ENCODE results near the gene NEK10.

Gene NEK10

GRCh38 chr3:27145719-27146118 lies 223.5 kb downstream of the NEK10 start:
- Histone ChIP-seq H3K27me3 (ENCODE audit: insufficient read depth, low read depth) (no peaks in the 10 kb centered on the region), H3K4me1 (ENCODE audit: low read depth, poor library complexity, severe bottlenecking) (no peaks in the 10 kb centered on the region), H4K20me1 (ENCODE audit: insufficient read depth) (no peaks in the 10 kb centered on the region), H3K9ac (no peak overlapping the region), H3K4me3 (IDR thresholded peaks at IDR 0.05; ENCODE audit: insufficient read depth, low read depth, low read length) (no peak overlapping the region), H3K36me3 (ENCODE audit: insufficient read depth) (no peaks in the 10 kb centered on the region), H3K4me2 (no peak overlapping the region), H3K79me2 (ENCODE audit: insufficient read depth, low read depth) (no peaks in the 10 kb centered on the region), H2AFZ (ENCODE audit: low read depth) (no peak overlapping the region), H3K27ac (no peak overlapping the region)
- TF ChIP-seq, protein P1, sequence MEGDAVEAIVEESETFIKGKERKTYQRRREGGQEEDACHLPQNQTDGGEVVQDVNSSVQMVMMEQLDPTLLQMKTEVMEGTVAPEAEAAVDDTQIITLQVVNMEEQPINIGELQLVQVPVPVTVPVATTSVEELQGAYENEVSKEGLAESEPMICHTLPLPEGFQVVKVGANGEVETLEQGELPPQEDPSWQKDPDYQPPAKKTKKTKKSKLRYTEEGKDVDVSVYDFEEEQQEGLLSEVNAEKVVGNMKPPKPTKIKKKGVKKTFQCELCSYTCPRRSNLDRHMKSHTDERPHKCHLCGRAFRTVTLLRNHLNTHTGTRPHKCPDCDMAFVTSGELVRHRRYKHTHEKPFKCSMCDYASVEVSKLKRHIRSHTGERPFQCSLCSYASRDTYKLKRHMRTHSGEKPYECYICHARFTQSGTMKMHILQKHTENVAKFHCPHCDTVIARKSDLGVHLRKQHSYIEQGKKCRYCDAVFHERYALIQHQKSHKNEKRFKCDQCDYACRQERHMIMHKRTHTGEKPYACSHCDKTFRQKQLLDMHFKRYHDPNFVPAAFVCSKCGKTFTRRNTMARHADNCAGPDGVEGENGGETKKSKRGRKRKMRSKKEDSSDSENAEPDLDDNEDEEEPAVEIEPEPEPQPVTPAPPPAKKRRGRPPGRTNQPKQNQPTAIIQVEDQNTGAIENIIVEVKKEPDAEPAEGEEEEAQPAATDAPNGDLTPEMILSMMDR (conservative IDR thresholded peaks at IDR 0.05; ENCODE audit: low read depth, low read length) = no peak

- H3K9ac ChIP-seq = no peak overlapping the region
- no peaks in the 10 kb centered on the region for H3K79me2 ChIP-seq (ENCODE audit: insufficient read depth, low read depth)
- no peaks in the 10 kb centered on the region for H4K20me1 ChIP-seq (ENCODE audit: insufficient read depth)
- H3K36me3 ChIP-seq (ENCODE audit: insufficient read depth) = no peaks in the 10 kb centered on the region
- H3K4me1 ChIP-seq (ENCODE audit: low read depth, poor library complexity, severe bottlenecking) = no peaks in the 10 kb centered on the region
- H3K27ac ChIP-seq = no peak overlapping the region
- H2AFZ ChIP-seq (ENCODE audit: low read depth) = no peak overlapping the region
- TF ChIP-seq, protein P1 (conservative IDR thresholded peaks at IDR 0.05; ENCODE audit: low read depth, low read length) = no peak
- H3K4me2 ChIP-seq = no peak overlapping the region
- no peaks in the 10 kb centered on the region for H3K27me3 ChIP-seq (ENCODE audit: insufficient read depth, low read depth)
- no peak overlapping the region for H3K4me3 ChIP-seq (IDR thresholded peaks at IDR 0.05; ENCODE audit: insufficient read depth, low read depth, low read length)
Observed at GRCh38 chr3:27141668-27142067, 227.5 kb downstream of the NEK10 start.

GRCh38 chr3:27138562-27138961 lies 230.6 kb downstream of the NEK10 start:
- Histone ChIP-seq H3K79me2 (ENCODE audit: insufficient read depth, low read depth) (no peaks in the 10 kb centered on the region), H3K9ac (no peak overlapping the region), H3K4me2 (no peak overlapping the region), H3K27ac (no peak overlapping the region), H3K4me3 (IDR thresholded peaks at IDR 0.05; ENCODE audit: insufficient read depth, low read depth, low read length) (no peak overlapping the region), H4K20me1 (ENCODE audit: insufficient read depth) (no peaks in the 10 kb centered on the region), H2AFZ (ENCODE audit: low read depth) (no peak overlapping the region), H3K36me3 (ENCODE audit: insufficient read depth) (no peaks in the 10 kb centered on the region), H3K4me1 (ENCODE audit: low read depth, poor library complexity, severe bottlenecking) (no peaks in the 10 kb centered on the region), H3K27me3 (ENCODE audit: insufficient read depth, low read depth) (no peaks in the 10 kb centered on the region)
- TF ChIP-seq, protein P1 (conservative IDR thresholded peaks at IDR 0.05; ENCODE audit: low read depth, low read length) = no peak

- no peak overlapping the region for H3K4me3 ChIP-seq (IDR thresholded peaks at IDR 0.05; ENCODE audit: insufficient read depth, low read depth, low read length)
- no peaks in the 10 kb centered on the region for H4K20me1 ChIP-seq (ENCODE audit: insufficient read depth)
- H3K79me2 ChIP-seq (ENCODE audit: insufficient read depth, low read depth) = no peaks in the 10 kb centered on the region
- H3K27me3 ChIP-seq (ENCODE audit: insufficient read depth, low read depth) = no peaks in the 10 kb centered on the region
- no peaks in the 10 kb centered on the region for H3K4me1 ChIP-seq (ENCODE audit: low read depth, poor library complexity, severe bottlenecking)
- no peak overlapping the region for H3K9ac ChIP-seq
- TF ChIP-seq, protein P1 (conservative IDR thresholded peaks at IDR 0.05; ENCODE audit: low read depth, low read length) = no peak
- no peak overlapping the region for H3K27ac ChIP-seq
- no peak overlapping the region for H2AFZ ChIP-seq (ENCODE audit: low read depth)
- no peaks in the 10 kb centered on the region for H3K36me3 ChIP-seq (ENCODE audit: insufficient read depth)
- H3K4me2 ChIP-seq = no peak overlapping the region
Observed at GRCh38 chr3:27138005-27138404, 231.2 kb downstream of the NEK10 start.
